PC-3 (cell line): Measurements from ENCODE around the gene NFE2L1.

Experiments
- EZH2phosphoT487 ChIP-seq: fragments of 300-600 bp; sonication (generic); IDR thresholded peaks from 2 replicates; pipeline ENCODE4 v1.6.1; 2018; ENCODE audit warnings: mild to moderate bottlenecking, antibody characterized with exemption, low read length, borderline replicate concordance
- TF ChIP-seq, protein P1 (sequence below): fragments of 300-600 bp; sonication (generic); conservative IDR thresholded peaks from 2 replicates; pipeline ENCODE4 v1.5.1; 2017; ENCODE audit warnings: antibody characterized with exemption, low read depth, mild to moderate bottlenecking, low read length

DNA sequence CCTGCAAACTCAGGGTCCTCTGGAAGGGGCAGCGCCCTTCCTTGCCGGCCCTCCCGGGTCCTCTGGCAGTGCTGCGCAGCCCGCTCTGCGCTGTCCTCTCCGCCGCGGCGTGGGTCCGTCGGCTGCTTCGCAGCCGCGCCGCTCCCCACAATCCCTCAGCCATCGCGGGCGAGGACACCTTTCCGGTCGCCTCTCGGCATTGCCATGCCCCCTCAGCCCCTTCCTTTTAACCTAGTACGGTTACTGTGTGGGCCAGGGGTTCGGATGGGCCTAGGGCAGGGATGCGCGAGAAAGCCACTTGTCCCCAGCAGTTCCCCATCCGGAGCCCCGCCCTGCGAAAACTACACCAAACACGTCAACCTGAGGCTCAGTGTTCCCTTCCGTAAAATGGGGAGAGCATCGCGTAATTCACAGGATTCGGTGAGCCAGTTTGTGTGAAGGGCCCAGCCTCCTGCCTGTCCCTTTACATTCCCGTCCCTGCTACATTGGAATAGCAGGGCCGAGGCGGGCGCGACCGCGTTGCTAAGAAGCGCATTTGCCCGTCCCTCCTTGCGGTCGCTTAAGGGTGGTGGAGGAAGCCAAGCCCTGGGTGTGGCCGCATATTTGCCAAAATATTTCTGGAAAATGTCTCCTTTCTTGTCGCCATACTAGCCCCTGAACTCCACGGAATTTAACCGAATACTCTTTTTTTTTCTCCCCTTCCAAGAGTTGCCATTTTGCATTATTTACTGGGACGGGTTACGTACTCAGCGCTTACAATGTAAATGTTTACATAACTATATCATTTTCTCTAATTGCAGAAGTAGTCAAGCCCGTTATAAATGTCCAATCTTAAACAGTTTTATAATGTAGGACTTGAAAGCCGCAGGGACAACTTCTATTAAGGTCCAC lies 23.8 kb upstream of the NFE2L1 start:
- TF ChIP-seq, protein P1, sequence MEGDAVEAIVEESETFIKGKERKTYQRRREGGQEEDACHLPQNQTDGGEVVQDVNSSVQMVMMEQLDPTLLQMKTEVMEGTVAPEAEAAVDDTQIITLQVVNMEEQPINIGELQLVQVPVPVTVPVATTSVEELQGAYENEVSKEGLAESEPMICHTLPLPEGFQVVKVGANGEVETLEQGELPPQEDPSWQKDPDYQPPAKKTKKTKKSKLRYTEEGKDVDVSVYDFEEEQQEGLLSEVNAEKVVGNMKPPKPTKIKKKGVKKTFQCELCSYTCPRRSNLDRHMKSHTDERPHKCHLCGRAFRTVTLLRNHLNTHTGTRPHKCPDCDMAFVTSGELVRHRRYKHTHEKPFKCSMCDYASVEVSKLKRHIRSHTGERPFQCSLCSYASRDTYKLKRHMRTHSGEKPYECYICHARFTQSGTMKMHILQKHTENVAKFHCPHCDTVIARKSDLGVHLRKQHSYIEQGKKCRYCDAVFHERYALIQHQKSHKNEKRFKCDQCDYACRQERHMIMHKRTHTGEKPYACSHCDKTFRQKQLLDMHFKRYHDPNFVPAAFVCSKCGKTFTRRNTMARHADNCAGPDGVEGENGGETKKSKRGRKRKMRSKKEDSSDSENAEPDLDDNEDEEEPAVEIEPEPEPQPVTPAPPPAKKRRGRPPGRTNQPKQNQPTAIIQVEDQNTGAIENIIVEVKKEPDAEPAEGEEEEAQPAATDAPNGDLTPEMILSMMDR = no peak
- no peak for TF ChIP-seq EZH2phosphoT487
